GM21360 (cell line): ENCODE results near the gene PLEKHA1.

ENCODE experiments used
- ATAC-seq: cut with Tn5 transposase; IDR thresholded peaks from one replicate; pipeline ENCODE4 v1.9.1; 2021; ENCODE audit warnings: mild to moderate bottlenecking, moderate library complexity; ENCODE audit not compliant: unreplicated experiment

PLEKHA1 gene

GRCh38 chr10:122374237-122374858, at the start of gene PLEKHA1:
Gene PLEKHA1, plus strand, starts transcription at chr10:122374708. Its CDS starts 18,493 bp downstream, at chr10:122393201.
- peak; percentile 88 for ATAC-seq

GRCh38 chr10:122325235-122325634, 49.3 kb upstream of the PLEKHA1 start:
- no peak for ATAC-seq

- ATAC-seq: no peak
These were observed 48.1 kb upstream of the PLEKHA1 start for GRCh38 chr10:122326385-122326784.

GRCh38 chr10:122326806-122327205, 47.7 kb upstream of the PLEKHA1 start:
- no peak for ATAC-seq

GRCh38 chr10:122327237-122328206, 47.0 kb upstream of the PLEKHA1 start:
- ATAC-seq: no peak

GRCh38 chr10:122328676-122329075, 45.8 kb upstream of the PLEKHA1 start:
- no peak for ATAC-seq

GRCh38 chr10:122329416-122329815, 45.1 kb upstream of the PLEKHA1 start:
- ATAC-seq: no peak

GRCh38 chr10:122331100-122331499, 43.4 kb upstream of the PLEKHA1 start:
- ATAC-seq: no peak

GRCh38 chr10:122331615-122332446, 42.7 kb upstream of the PLEKHA1 start:
- ATAC-seq: no peak

- peak; percentile 63 for ATAC-seq
These were observed 41.5 kb upstream of the PLEKHA1 start for GRCh38 chr10:122333037-122333436.

- no peak for ATAC-seq
These were observed 38.2 kb upstream of the PLEKHA1 start for GRCh38 chr10:122336332-122336731.

- no peak for ATAC-seq
These were observed 37.5 kb upstream of the PLEKHA1 start for GRCh38 chr10:122336961-122337360.

- ATAC-seq: no peak
These were observed 35.7 kb upstream of the PLEKHA1 start for GRCh38 chr10:122338609-122339441.

GRCh38 chr10:122341141-122341810, 33.2 kb upstream of the PLEKHA1 start:
- ATAC-seq: no peak

- no peak for ATAC-seq
These were observed 32.0 kb upstream of the PLEKHA1 start for GRCh38 chr10:122342293-122343134.

- ATAC-seq: no peak
These were observed 31.2 kb upstream of the PLEKHA1 start for GRCh38 chr10:122343135-122343800.

- ATAC-seq: no peak
These were observed 30.6 kb upstream of the PLEKHA1 start for GRCh38 chr10:122343936-122344335.

GRCh38 chr10:122344741-122345258, 29.7 kb upstream of the PLEKHA1 start:
- no peak for ATAC-seq
